ENCODE results near the gene SLC4A7. TPM values are rescaled to one million over a fixed set of nuclear protein-coding genes. Genes with fewer than 3 reads are reported as not detected.

The SLC4A7 gene
- total RNA-seq, 1 donor from 2014 or later = 15.0 TPM

GRCh38 chr3:27501759-27502158 is 17.6 kb upstream of the SLC4A7 start:
- ATAC-seq = no peak
- H3K4me1 ChIP-seq = peaks cover 9% of the 10 kb centered on the region

GRCh38 chr3:27500986-27501385 is 16.8 kb upstream of the SLC4A7 start:
- Histone ChIP-seq H3K27ac (no peak overlapping the region), H3K9me3 (no peaks in the 10 kb centered on the region), H3K4me1 (peaks cover 9% of the 10 kb centered on the region), H3K27me3 (no peaks in the 10 kb centered on the region), H3K4me3 (no peak overlapping the region), H3K36me3 (no peaks in the 10 kb centered on the region)
- no peak for TF ChIP-seq CTCF (IDR thresholded peaks at IDR 0.05)
- ATAC-seq = no peak
- intact Hi-C loops (cut with DNase I) = no loop called here
- DNase-seq = no peak

More at GRCh38 chr3:27501759-27502158, 17.6 kb upstream of the SLC4A7 start:
- no peaks in the 10 kb centered on the region for H3K27me3 ChIP-seq
- no peaks in the 10 kb centered on the region for H3K9me3 ChIP-seq
- H3K36me3 ChIP-seq = no peaks in the 10 kb centered on the region
- H3K4me3 ChIP-seq = no peak overlapping the region
- TF ChIP-seq CTCF (IDR thresholded peaks at IDR 0.05) = no peak
- H3K27ac ChIP-seq = no peak overlapping the region
- DNase-seq = no peak
- intact Hi-C loops (cut with DNase I) = no loop called here

- Histone ChIP-seq H3K36me3 (no peaks in the 10 kb centered on the region), H3K9me3 (no peaks in the 10 kb centered on the region), H3K4me1 (peaks cover 8% of the 10 kb centered on the region), H3K4me3 (no peak overlapping the region), H3K27ac (no peak overlapping the region), H3K27me3 (no peaks in the 10 kb centered on the region)
- TF ChIP-seq CTCF (IDR thresholded peaks at IDR 0.05) = no peak
- DNase-seq = no peak
- ATAC-seq = no peak
- intact Hi-C loops (cut with DNase I) = no loop called here
These were observed 15.9 kb upstream of the SLC4A7 start for GRCh38 chr3:27500035-27500434.

- Histone ChIP-seq H3K4me3 (no peak overlapping the region), H3K36me3 (no peaks in the 10 kb centered on the region), H3K27me3 (no peaks in the 10 kb centered on the region), H3K9me3 (no peaks in the 10 kb centered on the region), H3K27ac (no peak overlapping the region), H3K4me1 (no peaks in the 10 kb centered on the region)
- intact Hi-C loops (cut with DNase I) = no loop called here
- TF ChIP-seq CTCF (IDR thresholded peaks at IDR 0.05) = no peak
- DNase-seq (no peak), ATAC-seq (no peak)
These were observed 10.6 kb upstream of the SLC4A7 start for GRCh38 chr3:27494784-27495183.

GRCh38 chr3:27488821-27489220 is 4.6 kb upstream of the SLC4A7 start:
- Histone ChIP-seq H3K27ac (no peak overlapping the region), H3K9me3 (no peaks in the 10 kb centered on the region), H3K4me1 (no peaks in the 10 kb centered on the region), H3K4me3 (no peak overlapping the region), H3K36me3 (no peaks in the 10 kb centered on the region), H3K27me3 (no peaks in the 10 kb centered on the region)
- no peak for TF ChIP-seq CTCF (IDR thresholded peaks at IDR 0.05)
- DNase-seq (no peak), ATAC-seq (no peak)
- intact Hi-C loops (cut with DNase I) = no loop called here

- no peak for ATAC-seq
- Histone ChIP-seq H3K27ac (no peak overlapping the region), H3K4me1 (peaks cover 2% of the 10 kb centered on the region), H3K4me3 (no peak overlapping the region), H3K36me3 (no peaks in the 10 kb centered on the region), H3K27me3 (no peaks in the 10 kb centered on the region), H3K9me3 (no peaks in the 10 kb centered on the region)
- DNase-seq = no peak
- intact Hi-C loops (cut with DNase I) = no loop called here
- TF ChIP-seq CTCF (IDR thresholded peaks at IDR 0.05) = no peak
These were observed 3.2 kb upstream of the SLC4A7 start for GRCh38 chr3:27487383-27487782.

Data from upper lobe of right lung (tissue), 1 donor.